T-cell (primary cell): ENCODE results near the gene PRCP. TPM values are rescaled to one million over a fixed set of nuclear protein-coding genes. Genes with fewer than 3 reads are reported as not detected.
A peak's percentile ranks its signal among the peaks of the same experiment; 100 is the strongest.

Source experiments
- ATAC-seq, 4 experiments: fragments of 200-7000 bp in 3 of 4; fragments of 150-1000 bp in 1 of 4; cut with Tn5 transposase; replicated peaks in 1 of 4; 1 replicate in 3 of 4; 2 replicates in 1 of 4; pipeline ENCODE4 v1.10.0; 2021; ENCODE audit warnings: moderate library complexity in 3 of 4, mild to moderate bottlenecking in 2 of 4, moderate number of reproducible peaks in 1 of 4
- CTCF ChIA-PET, 2 donors: fragments of 300-600 bp; sonication (Branson Sonifier 250); formaldehyde crosslinking; loops; one replicate each; lab custom pipeline; 2022; ENCODE audit warnings: antibody characterized with exemption in 2 of 2; lab: Charles Lee
- POLR2A ChIA-PET, 2 donors: fragments of 300-600 bp; sonication (Branson Sonifier 250); formaldehyde crosslinking; loops; one replicate each; lab custom pipeline; 2022; ENCODE audit warnings: antibody characterized with exemption in 2 of 2; lab: Charles Lee
- DNase-seq, 35 experiments: peaks; one replicate each; pipeline versions ENCODE4 v3.0.0 to v3.0.0-alpha.2; 2013 to 2023
- H3K27ac ChIP-seq: one replicate; pipeline ENCODE4 v1.5.1; 2013; ENCODE audit warnings: low read length
- H3K27me3 ChIP-seq, 2 experiments: replicated peaks in 1 of 2; 1 replicate in 1 of 2; 2 replicates in 1 of 2; pipeline versions ENCODE4 v1.6.1 to v1.7.0; 2013; ENCODE audit warnings: low read length in 1 of 2, mixed read lengths in 1 of 2; ENCODE audit not compliant: control insufficient read depth in 2 of 2, insufficient read depth in 2 of 2; ENCODE audit errors: extremely low read depth in 1 of 2
- H3K36me3 ChIP-seq, 2 donors: 1 replicate in 1 of 2; 2 replicates in 1 of 2; pipeline versions ENCODE4 v1.6.1 to v1.7.0; 2013; ENCODE audit warnings: low read length in 1 of 2; ENCODE audit not compliant: control insufficient read depth in 2 of 2, insufficient read depth in 1 of 2; ENCODE audit errors: extremely low read depth in 1 of 2
- H3K4me1 ChIP-seq, 2 experiments: 1 replicate in 1 of 2; 2 replicates in 1 of 2; pipeline versions ENCODE4 v1.6.1 to v1.7.0; 2013; ENCODE audit warnings: low read length in 2 of 2, mixed read lengths in 1 of 2; ENCODE audit not compliant: insufficient read depth in 2 of 2, control insufficient read depth in 1 of 2; ENCODE audit errors: extremely low read depth in 1 of 2
- H3K4me3 ChIP-seq, 2 donors: 1 replicate in 1 of 2; 2 replicates in 1 of 2; pipeline versions ENCODE4 v1.5.1 to v1.7.0; 2013; ENCODE audit warnings: mild to moderate bottlenecking in 2 of 2, low read length in 1 of 2, moderate library complexity in 1 of 2; ENCODE audit not compliant: control insufficient read depth in 1 of 2; ENCODE audit errors: extremely low read depth in 1 of 2
- H3K9me3 ChIP-seq: 2 replicates; pipeline ENCODE4 v1.7.0; 2013
- H3K27ac Mint-ChIP-seq, 2 donors: one replicate each; pipeline ENCODE4 v1.8.0; 2020 to 2021; ENCODE audit warnings: mild to moderate bottlenecking in 2 of 2, mixed read lengths in 2 of 2
- H3K27me3 Mint-ChIP-seq, 2 donors: one replicate each; pipeline ENCODE4 v1.8.0; 2021 to 2022; ENCODE audit warnings: mixed read lengths in 2 of 2
- H3K36me3 Mint-ChIP-seq: one replicate; pipeline ENCODE4 v1.8.0; 2021; ENCODE audit warnings: mixed read lengths
- H3K4me1 Mint-ChIP-seq, 3 donors: one replicate each; pipeline ENCODE4 v1.8.0; 2020 to 2022; ENCODE audit warnings: mixed read lengths in 3 of 3, mild to moderate bottlenecking in 1 of 3
- H3K4me3 Mint-ChIP-seq, 3 donors: one replicate each; pipeline ENCODE4 v1.8.0; 2020 to 2022; ENCODE audit warnings: mild to moderate bottlenecking in 3 of 3, mixed read lengths in 3 of 3, moderate library complexity in 3 of 3
- H3K9me3 Mint-ChIP-seq, 3 donors: one replicate each; pipeline ENCODE4 v1.8.0; 2020 to 2022; ENCODE audit warnings: mixed read lengths in 3 of 3
- WGBS: methylation state at CpG from one replicate; pipeline ENCODE4 v1.1.5; 2013; ENCODE audit warnings: missing lambda C conversion rate; ENCODE audit not compliant: insufficient coverage; 5-methylcytosine and 5-hydroxymethylcytosine counted together
- total RNA-seq, 35 experiments: library from RNA in 6 of 35; stranded (reverse) in 6 of 35; fragments of 120-200 nt in 1 of 35; gene quantifications; one replicate each; pipeline versions ENCODE4 v1.2.1 to v1.2.4 and lab custom pipeline; 2013 to 2026

Gene PRCP
- total RNA-seq, 5 donors from 2014 or later (not counting 1 experiment from before 2014, with no cell fraction given), result 18.1 to 22.7 (median 20.2) TPM

DNA sequence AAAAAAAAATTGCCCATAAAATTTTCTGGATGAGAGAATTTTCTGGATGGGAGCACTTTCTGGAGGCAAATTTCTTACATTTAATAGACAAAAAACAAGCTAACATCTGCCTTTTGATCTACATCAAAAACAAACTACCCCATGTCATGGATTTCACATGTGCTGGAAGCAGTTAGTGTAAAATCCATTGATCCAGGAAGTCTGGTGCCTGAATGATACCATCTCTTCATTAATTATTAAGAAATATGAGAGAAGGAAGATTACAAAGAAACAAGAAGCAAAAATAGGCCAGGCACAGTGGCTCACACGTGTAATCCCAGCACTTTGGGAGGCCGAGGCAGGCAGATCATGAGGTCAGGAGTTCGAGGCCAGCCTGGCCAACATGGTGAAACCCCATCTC lies 113.4 kb downstream of the PRCP start:
- Histone ChIP-seq H3K4me3 (no peak overlapping the region), H3K27me3 (no peaks in the 10 kb centered on the region), H3K9me3 (no peaks in the 10 kb centered on the region), H3K27ac (no peak overlapping the region), H3K36me3 (no peaks in the 10 kb centered on the region), H3K4me1 (no peaks in the 10 kb centered on the region)
- Mint-ChIP-seq H3K4me3 (no peak overlapping the region), H3K27me3 (peaks cover 0 to 3% of the 10 kb centered on the region in 2 donors), H3K36me3 (no peaks in the 10 kb centered on the region), H3K9me3 (peaks cover 2 to 7% (median 3%) of the 10 kb centered on the region in 3 donors), H3K4me1 (no peaks in the 10 kb centered on the region), H3K27ac (no peak overlapping the region)
- no peak for ATAC-seq
- ChIA-PET CTCF (interaction anchor here in 1 of 2 donors (0.6 kb wide), 1 partner anchor 30 kb away, joined by 3 read pairs; no protein-coding TSS in a partner anchor), POLR2A (no interaction called here)
- DNase-seq, result no peak
- no CpG with 5 or more reads among the region's 3 CpGs for WGBS

DNA sequence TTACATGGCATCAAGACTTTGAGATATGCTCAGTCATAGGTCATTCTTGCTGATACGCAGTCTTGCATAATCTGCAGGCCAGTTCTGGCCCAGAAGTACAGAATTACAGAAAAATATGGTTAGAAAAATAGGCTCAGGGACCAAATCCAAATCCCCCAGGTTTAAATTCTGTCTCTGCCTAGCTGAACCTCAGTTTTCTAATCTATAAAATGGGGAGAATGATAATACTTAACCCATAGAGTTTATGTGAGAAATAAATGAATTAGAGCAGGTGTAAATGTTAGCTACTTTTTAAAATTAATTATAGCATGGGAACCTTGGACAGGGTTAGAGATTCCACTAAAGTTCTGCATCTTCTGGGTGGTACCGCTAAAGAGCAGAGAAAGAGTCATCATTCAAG lies 114.2 kb downstream of the PRCP start:
- no peak overlapping the region for H3K4me3 ChIP-seq
- Mint-ChIP-seq H3K27me3 (peaks cover 0 to 3% of the 10 kb centered on the region in 2 donors), H3K36me3 (no peaks in the 10 kb centered on the region), H3K4me3 (no peak overlapping the region), H3K4me1 (no peaks in the 10 kb centered on the region), H3K9me3 (peaks cover 7 to 13% (median 8%) of the 10 kb centered on the region in 3 donors), H3K27ac (no peak overlapping the region)
- H3K9me3 ChIP-seq, result no peaks in the 10 kb centered on the region
- H3K27ac ChIP-seq, result no peak overlapping the region
- CTCF ChIA-PET, result no interaction called here
- no peaks in the 10 kb centered on the region for H3K27me3 ChIP-seq
- no peak for DNase-seq
- WGBS, result no CpG with 5 or more reads among the region's 2 CpGs
- POLR2A ChIA-PET, result no interaction called here
- H3K36me3 ChIP-seq, result no peaks in the 10 kb centered on the region
- H3K4me1 ChIP-seq, result no peaks in the 10 kb centered on the region
- ATAC-seq, result no peak

DNA sequence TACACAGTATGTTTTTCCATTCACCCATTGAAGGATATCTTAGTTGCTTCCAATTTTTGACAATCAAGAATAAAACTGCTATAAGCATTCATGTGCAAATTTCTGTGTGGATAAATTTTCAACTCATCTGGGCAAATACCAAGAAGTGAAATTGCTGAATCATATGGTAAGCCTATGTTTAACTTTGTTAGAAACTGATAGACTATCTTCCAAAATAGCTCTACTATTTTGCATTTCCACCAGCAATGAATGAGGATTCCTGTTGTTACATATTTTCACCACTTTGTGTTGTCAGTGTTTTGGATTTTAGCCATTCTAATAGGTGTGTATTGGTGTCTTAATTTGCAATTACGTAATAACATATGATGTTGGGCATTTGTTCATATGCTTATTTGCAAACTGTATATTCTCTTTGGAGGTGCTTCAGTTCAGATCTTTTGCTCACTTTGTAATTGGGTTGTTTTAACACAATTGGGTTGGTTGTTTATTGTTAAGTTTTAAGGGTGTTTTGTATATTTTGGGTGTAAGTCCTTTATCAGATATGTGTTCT lies 117.3 kb downstream of the PRCP start:
- DNase-seq, result no peak
- CTCF ChIA-PET, result no interaction called here
- POLR2A ChIA-PET, result no interaction called here
- no peak overlapping the region for H3K4me3 Mint-ChIP-seq
- Histone ChIP-seq H3K27ac (no peak overlapping the region), H3K27me3 (no peaks in the 10 kb centered on the region), H3K9me3 (no peaks in the 10 kb centered on the region), H3K4me3 (no peak overlapping the region), H3K4me1 (no peaks in the 10 kb centered on the region), H3K36me3 (no peaks in the 10 kb centered on the region)
- peaks cover 7 to 22% (median 9%) of the 10 kb centered on the region in 3 donors for H3K9me3 Mint-ChIP-seq
- H3K27ac Mint-ChIP-seq, result no peak overlapping the region
- no peaks in the 10 kb centered on the region for H3K4me1 Mint-ChIP-seq
- H3K36me3 Mint-ChIP-seq, result no peaks in the 10 kb centered on the region
- no CpG with 5 or more reads among the region's 1 CpG for WGBS
- H3K27me3 Mint-ChIP-seq, result peaks cover 2 to 3% of the 10 kb centered on the region in 2 donors
- ATAC-seq, result no peak

DNA sequence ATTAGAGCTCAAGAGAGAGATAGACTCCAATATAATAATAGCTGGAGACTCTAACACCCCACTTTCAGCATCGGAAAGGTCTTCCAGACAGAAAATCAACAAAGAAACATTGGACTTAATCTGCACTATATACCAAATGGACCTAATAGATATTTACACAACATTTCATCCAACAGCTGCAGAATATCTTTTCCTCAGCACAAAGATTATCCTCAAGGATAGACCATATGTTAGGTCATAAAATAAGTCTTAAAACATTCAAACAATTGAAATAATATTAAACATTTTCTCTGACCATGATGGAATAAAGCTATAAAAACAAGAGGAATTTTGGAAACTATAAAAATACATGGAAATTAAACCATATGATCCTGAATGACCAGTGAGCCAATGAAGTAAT lies 121.5 kb downstream of the PRCP start:
- DNase-seq, result no peak
- H3K36me3 ChIP-seq, result no peaks in the 10 kb centered on the region
- H3K27ac Mint-ChIP-seq, result no peak overlapping the region
- H3K27ac ChIP-seq, result no peak overlapping the region
- ChIA-PET POLR2A (no interaction called here), CTCF (interaction anchor here in 1 of 2 donors (0.6 kb wide), 1 partner anchor 15 kb away, joined by 6 read pairs; no protein-coding TSS in a partner anchor)
- H3K27me3 ChIP-seq, result peaks cover 0 to 4% of the 10 kb centered on the region in 2 experiments
- no peak for ATAC-seq
- H3K36me3 Mint-ChIP-seq, result peaks cover 9% of the 10 kb centered on the region
- no peaks in the 10 kb centered on the region for H3K4me1 Mint-ChIP-seq
- H3K4me3 Mint-ChIP-seq, result no peak overlapping the region
- H3K27me3 Mint-ChIP-seq, result peaks cover 3 to 7% of the 10 kb centered on the region in 2 donors
- H3K4me3 ChIP-seq, result no peak overlapping the region
- WGBS, result no CpG with 5 or more reads among the region's 1 CpG
- H3K9me3 ChIP-seq, result no peaks in the 10 kb centered on the region
- no peaks in the 10 kb centered on the region for H3K4me1 ChIP-seq
- H3K9me3 Mint-ChIP-seq, result peaks cover 16 to 41% (median 26%) of the 10 kb centered on the region in 3 donors

DNA sequence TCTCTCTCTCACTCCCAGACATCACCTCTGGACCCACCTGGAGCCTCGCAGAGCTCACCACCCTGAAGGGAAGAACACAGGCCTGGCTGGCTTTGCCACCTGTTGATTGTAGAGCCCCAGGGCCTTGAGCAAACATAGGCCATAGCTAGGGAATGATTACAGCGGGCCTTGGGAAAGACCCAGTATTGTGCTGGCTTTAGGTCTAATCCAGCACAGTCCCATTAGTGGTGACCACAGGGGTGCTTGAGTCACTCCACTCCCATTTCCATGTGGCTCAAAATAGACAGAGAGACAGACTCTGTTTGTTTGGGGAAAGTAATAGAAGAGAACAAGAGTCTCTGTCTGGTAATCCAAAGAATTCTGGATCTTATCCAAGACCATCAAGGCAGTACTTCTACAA lies 123.9 kb downstream of the PRCP start:
- H3K36me3 Mint-ChIP-seq, result peaks cover 9% of the 10 kb centered on the region
- ChIA-PET POLR2A (no interaction called here), CTCF (interaction anchor here in 1 of 2 donors (0.6 to 0.8 kb wide), 2 partner anchors 58 to 1053 kb away, joined by 3 read pairs; no protein-coding TSS in a partner anchor)
- Histone ChIP-seq H3K36me3 (no peaks in the 10 kb centered on the region), H3K27me3 (peaks cover 0 to 4% of the 10 kb centered on the region in 2 experiments), H3K4me3 (no peak overlapping the region), H3K9me3 (no peaks in the 10 kb centered on the region), H3K4me1 (no peaks in the 10 kb centered on the region), H3K27ac (no peak overlapping the region)
- DNase-seq (no peak), ATAC-seq (no peak)
- peaks cover 8 to 9% of the 10 kb centered on the region in 2 donors for H3K27me3 Mint-ChIP-seq
- H3K4me1 Mint-ChIP-seq, result no peaks in the 10 kb centered on the region
- H3K27ac Mint-ChIP-seq, result no peak overlapping the region
- no CpG with 5 or more reads among the region's 2 CpGs for WGBS
- no peak overlapping the region for H3K4me3 Mint-ChIP-seq
- peaks cover 11 to 31% (median 22%) of the 10 kb centered on the region in 3 donors for H3K9me3 Mint-ChIP-seq

DNA sequence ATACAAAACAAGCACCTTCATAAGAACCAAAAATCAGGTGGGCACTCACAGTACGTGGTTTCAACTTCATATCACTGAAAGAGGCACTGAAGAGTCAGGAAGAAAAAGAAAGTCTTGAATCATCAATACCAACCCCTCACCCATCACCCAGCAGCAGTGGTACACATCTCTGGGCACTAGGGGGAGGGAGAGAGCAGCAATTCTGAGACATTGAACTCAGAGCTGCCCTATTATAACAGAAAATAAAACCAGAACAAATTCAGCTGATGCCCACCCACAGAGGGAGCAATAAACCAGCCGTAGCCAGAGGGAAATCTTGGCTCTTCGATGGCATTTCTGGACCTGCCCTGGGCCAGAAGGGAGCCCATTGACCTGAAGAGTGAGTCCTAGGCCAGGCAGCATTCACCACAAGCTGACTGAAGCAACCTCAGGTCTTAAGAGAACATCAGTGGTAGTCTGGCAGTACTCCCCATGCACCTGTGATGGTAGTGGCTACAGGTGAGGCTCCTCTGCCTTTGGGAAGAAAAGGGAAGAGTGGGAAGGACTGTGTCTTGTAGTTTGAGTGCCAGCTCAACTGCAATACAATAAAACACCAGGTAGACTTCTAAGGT lies 124.4 kb downstream of the PRCP start:
- POLR2A ChIA-PET, result no interaction called here
- peak in 7 of 35 experiments; percentile 2 to 37 (median 4) for DNase-seq

More for the DNA sequence above, 124.4 kb downstream of the PRCP start:
- Histone ChIP-seq H3K9me3 (no peaks in the 10 kb centered on the region), H3K27me3 (peaks cover 0 to 4% of the 10 kb centered on the region in 2 experiments), H3K27ac (no peak overlapping the region), H3K4me3 (no peak overlapping the region), H3K4me1 (no peaks in the 10 kb centered on the region), H3K36me3 (no peaks in the 10 kb centered on the region)
- ATAC-seq, result peak in 2 of 4 experiments; percentile 45 to 56
- Mint-ChIP-seq H3K36me3 (peaks cover 9% of the 10 kb centered on the region), H3K4me3 (no peak overlapping the region), H3K9me3 (peaks cover 7 to 28% (median 19%) of the 10 kb centered on the region in 3 donors), H3K4me1 (no peaks in the 10 kb centered on the region), H3K27me3 (peaks cover 8 to 9% of the 10 kb centered on the region in 2 donors), H3K27ac (no peak overlapping the region)
- WGBS, result 32% methylated on average over 3 of the region's 3 CpGs
- CTCF ChIA-PET, result interaction anchor here in 1 of 2 donors (0.8 kb wide), 1 partner anchor 58 kb away, joined by 3 read pairs; no protein-coding TSS in a partner anchor
